NOMO-1 treated with dmso at 0.1 percent for 144 hours (cell line): Measurements from ENCODE around the gene MFAP4.

Experiments used
- DNase-seq: peaks from one replicate; lab custom pipeline; 2025; ENCODE audit not compliant: unreplicated experiment; lab: John Stamatoyannopoulos, UW

MFAP4 gene

DNA sequence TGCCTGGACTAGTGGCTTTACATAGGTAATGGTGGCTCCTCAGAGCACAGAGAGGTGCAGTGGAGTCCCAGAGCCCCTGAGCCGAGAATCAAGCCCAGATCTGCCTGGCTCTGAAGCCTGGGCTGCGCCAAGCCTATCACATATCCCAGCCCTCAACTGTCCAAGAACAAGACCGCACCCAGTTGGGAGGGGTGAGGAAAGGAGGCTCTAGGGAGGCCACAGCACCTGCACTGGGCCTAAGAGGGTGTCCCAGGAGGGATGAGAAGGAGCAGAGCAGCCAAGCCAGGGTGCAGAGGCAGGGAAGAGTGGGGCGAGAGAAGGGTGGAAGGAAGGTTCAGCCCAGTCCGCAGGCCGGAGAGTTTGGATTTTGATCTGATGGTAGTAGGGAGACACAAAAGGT lies 23.1 kb upstream of the MFAP4 start:
- no peak for DNase-seq

DNA sequence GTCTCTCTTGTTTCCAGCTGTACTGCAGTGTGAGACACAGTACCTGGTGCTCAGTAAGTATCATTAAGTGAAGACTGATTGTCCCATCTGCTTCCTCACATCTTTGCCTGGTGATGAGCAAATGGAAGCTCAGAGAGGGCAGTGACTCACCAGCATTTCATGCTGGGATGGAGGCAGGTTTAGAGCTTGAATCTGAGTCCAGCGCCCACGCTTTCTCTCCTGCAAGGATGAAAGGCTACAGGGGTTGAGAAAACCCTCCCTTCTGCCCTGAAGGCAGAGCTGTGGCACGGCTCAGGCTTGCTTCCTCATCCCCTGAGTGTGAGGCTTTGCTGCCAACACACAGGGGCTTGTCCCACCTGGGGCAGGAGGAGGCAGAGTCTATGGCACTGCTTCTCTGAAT lies 22.5 kb upstream of the MFAP4 start:
- DNase-seq: no peak

DNA sequence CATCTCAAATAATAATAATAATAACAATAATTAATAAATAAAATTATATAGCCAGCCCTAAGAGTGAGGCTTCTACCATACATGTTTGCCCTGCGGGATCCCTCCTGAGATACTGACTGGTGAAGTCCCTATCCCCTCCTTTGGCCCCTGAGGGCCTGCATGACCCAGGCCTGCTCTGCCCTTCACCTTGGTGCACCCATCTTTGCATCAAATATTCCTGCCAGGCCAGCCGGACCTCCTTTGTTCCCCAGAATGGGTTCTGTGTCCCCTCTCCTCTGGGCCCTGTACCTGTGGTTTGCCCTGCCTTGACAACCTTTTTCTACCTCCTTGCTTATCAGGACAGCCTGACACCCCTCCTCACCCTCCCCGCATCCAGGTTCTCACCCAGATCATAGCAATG lies 22.1 kb upstream of the MFAP4 start:
- DNase-seq: no peak

DNA sequence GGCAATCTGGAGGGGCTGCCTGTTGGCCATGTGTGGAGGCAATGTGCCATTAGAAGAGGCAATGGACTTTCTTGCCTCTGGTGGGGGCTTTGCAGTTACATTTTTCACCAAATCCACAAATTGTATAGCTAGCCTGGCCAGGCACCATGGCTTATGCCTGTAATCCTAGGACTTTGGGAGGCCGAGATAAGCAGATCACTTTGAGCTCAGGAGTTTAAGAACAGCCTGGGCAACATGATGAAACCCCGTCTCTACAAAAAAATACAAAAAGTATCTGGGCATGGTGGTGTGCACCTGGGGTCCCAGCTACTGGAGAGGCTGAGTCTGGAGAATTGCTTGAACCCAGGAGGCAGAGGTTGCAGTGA lies 21.3 kb upstream of the MFAP4 start:
- no peak for DNase-seq

GRCh38 chr17:19407601-19408345 lies 20.8 kb upstream of the MFAP4 start:
- no peak for DNase-seq

- no peak for DNase-seq
Observed at GRCh38 chr17:19405114-19405513, 18.1 kb upstream of the MFAP4 start.

DNA sequence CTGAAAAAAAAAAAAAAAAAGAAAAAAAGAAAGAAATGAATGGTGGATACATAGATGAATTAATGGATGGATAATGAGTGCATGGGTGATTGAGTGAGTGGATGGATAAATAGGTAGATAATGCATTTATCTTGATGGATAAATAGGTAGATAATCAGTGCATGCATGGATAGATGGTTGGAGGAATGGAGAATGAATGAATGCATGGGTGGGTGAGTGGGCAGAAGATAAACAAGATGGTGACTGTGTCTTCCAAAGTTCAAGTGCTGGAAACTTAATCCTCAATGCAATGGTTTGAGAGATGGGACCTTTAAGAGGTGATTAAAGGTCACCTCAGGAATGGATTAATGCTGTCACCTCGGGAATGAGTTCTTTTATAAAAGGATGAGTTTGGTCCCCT lies 17.3 kb upstream of the MFAP4 start:
- DNase-seq: no peak

DNA sequence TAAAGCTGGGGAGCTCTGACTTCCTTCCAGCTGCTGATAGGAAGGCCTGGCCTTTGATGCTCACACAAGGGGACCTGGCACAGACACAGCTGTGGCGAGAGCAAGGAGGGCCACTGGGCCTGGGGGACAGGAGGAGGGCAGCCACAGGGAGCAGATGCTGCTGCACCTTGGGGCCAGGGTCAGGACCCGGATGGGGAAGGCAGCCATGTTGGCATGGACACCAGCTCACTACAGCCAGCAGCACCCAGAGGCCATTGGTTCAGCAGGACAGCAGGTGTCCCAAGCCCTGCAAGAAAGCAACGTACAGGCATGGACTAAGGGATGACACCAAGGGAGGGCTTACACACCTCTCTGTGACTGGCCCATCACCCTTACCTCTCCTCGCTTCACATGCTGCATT lies 16.0 kb upstream of the MFAP4 start:
- DNase-seq: no peak

DNA sequence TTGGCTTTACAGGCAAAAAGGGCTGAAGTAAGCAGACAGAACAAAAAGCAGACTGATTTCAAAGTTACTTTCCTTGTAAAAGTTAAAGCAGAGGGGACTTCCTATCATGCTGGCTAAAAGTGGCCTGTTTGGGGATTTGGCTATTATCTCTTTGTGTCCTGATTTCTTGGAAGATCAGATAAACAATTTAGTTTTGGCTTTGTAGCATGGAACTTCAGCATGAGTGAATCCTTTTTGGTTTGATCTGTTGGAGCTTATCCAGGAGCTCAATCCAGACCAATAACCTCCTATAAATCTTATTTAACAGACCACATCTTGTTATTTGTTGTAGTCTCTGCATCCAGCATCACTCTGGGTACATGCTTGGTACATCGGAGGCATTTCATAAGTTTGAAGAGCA lies 15.2 kb upstream of the MFAP4 start:
- no peak for DNase-seq

DNA sequence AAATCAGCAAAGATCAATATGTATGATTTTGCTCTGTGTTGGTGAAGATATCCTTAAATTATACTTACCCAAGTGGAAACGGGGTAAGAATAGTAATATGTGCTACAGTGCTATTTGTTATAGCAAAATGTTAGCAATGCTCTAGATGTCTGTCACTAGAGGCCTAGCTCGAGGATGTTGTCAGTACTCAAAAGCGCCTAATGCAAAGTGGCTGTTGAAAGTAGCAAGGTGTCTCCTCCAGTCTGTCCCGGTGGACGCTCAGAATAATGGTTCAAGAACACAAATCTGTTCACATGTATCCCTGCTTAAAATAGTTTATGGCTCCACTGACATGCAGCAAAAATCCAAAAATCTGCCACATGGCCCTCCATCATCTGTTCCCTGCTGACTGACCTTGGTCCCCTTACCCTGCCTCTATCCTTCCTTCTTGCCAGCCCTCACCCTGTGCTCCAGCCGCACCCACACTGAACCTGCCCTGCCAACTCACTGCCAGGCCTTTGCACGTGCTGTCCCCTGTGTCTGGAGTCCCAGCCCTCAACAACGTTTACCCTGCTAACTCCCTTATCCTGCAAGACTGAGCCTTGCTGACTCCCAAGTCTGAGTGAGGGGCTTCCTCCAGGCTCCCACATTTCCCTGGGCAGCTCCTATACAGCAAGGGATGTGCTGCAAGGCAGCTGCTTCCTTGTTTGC lies 14.5 kb upstream of the MFAP4 start:
- DNase-seq: no peak

DNA sequence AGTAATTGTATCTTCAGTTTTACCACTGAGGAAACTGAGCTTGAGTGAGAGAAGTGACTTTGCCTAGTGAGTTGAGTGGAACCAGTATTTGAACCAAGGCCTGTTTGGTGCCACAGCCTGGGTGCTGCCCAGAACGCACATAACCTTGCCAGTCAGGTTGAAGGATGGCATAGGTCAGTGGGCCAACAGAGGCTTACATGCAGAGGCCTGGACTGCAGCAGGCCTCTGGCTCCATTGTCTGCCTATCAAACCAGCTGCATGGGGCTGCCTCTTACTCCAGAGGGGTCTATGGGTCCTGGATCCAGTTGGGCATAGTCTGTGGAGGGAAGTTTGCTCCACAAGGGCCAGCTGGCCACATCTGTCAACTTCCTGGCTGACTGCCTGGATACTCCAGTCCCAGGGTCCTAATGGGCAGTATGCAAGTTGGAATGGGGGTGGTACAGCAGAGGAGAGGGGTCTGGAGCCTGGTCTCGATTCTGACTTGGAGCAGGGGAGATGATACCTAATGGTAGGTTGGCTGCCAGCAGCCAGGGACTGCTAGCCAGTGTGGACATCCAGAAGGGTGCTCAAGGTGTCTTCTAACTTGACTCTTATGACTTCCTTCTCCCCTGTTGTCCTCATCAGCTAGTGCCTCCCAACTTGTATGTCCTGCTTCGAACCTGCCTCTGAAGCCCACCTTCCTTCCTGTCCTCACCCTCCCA lies 12.9 kb upstream of the MFAP4 start:
- DNase-seq: no peak

DNA sequence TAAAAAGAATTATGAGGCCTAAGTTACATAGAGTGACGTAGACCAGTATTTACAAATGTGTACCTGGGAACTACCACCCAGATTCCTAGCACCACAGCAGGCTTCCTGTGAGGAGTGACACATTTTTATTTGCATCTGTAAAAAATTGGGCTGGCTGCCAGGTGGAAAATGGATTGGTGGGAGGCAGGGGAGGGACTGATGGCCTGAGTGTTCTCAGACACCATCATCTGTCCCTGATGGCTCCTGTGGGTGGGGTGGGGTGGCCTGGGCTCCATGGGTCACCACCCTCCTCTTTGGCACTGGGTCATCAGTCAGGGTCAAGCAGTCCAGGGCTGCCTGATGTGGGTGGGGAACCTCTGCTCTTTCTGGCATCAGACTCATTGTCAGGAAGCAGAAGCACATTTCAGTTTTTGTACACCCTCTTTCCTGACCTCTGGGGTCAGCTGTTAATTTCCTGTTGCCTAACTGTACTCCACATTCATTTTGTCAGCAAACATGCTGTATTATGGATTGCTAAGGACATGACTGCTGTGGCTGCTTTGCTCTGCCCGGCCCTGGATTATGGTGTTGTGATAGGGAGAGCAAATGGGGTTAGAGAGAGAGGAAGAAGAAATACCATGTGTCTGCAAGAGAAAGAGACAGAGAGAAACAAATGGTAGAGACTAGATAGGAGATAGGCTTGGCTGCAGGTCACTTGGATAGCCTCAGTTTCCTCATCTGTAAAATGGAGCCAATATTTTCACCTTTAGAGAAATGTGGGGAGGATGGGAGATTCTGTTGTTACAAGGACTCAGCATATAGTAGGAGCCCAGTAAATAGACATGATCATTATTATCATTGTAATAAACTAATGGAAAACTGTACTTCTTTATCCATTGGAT lies 11.6 kb upstream of the MFAP4 start:
- peak; percentile 55 for DNase-seq

DNA sequence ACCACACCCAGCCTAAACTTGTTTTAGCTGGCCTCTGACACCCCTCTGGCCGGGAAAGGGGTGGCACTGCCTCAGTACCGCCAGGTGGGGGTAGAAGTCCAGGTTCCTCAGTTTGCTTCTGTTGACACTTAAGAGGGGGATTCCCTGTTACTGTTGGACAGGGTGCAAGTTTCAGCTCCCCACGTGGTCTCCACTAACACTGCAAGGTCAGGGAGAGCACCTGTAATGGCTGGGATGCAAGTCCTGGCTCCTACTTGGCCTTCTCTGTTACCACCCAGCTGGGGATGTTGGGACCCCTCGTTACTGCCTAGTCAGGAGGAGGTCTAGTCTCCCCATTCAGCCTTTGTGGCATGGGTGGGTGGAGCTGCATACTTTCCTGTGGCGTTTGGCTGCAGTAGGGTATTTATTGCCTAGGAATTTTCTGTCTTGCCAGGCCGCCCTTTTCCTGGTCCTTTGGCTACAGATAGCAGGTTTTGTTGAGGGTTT lies 10.6 kb upstream of the MFAP4 start:
- no peak for DNase-seq

GRCh38 chr17:19392303-19392702 lies 5.3 kb upstream of the MFAP4 start:
- no peak for DNase-seq

DNA sequence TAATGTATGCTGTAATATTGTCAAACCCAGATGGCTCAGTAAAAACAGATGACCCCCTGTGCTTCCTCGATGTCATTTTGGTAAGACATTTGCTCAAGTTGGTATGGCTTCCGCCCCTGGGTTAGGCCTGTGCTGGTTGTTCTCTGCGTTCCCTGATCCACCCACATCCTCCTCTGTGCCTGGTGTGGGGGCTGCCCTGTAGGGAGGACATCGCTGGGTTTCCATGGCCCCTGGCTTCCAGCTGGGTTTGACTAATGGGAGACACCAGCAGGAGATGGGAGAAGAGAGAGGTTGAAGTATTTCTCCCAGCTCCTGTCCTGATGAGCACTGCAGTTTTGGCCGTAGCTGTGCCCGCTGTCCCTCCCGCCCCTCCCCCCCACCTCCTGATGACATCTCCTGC lies 4.4 kb upstream of the MFAP4 start:
- no peak for DNase-seq

DNA sequence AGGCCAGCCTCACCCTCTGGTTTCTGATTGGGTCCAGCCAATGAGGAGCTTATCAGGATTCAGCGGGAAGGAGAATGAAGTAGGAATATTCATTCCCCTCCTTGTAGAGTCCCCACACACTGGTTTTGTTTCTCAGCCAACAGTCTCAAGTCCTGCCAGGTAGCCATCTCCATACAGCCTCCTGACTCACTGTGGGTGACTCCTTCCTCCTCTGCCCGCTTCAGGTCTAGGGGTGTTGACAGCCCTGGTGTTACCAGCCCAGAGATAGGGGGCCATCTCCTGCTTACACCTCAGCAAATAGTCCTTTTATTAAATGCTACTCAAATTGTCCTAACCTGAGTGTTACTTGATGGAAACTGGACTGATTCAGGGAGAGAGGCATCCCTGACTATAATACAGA lies 4.0 kb upstream of the MFAP4 start:
- no peak for DNase-seq

- no peak for DNase-seq
Observed at GRCh38 chr17:19388791-19389785, 2.1 kb upstream of the MFAP4 start.

DNA sequence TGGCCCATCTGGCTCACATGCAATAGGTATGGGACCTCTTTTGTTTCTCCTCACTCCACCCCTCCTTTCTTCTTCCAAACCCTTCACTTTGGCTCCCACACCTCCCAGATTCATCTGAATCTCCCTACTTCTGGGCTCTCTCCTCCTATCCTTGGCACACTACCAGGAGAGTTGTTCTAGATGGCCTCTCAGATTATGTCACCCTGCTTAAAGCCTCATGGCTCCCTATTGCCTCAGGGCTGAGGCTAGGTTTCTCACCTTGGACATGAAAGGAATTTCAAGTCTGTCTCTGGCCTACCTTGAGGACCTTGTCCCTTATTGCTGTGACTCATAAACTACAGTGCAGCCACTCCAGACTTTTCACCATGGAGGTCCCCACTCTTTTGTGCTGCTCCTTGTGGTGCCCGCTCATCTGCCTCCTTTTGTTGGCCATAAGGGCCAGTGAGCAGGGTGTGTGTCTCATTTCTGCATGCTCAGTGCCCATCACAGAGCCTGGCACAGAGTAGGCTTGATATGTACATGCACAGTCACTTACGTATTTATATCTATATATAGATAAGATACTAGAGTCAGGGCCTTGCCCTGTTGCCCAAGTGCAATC lies 1.0 kb upstream of the MFAP4 start:
- no peak for DNase-seq

GRCh38 chr17:19386051-19386929 lies 700 bp downstream of the MFAP4 start:
- DNase-seq: peak; percentile 78
